ENCODE results near the gene ACOX1.
A peak's percentile ranks its signal among the peaks of the same experiment; 100 is the strongest.

- TF ChIP-seq CTCF (IDR thresholded peaks at IDR 0.05) (peak; percentile 92 to 95 (median 93)), EP300 (IDR thresholded peaks at IDR 0.05) (no peak), POLR2A (IDR thresholded peaks at IDR 0.05) (no peak)
Measured at GRCh38 chr17:76014100-76014924, 35.3 kb upstream of the ACOX1 start.
